OCI-M2 (cell line): Measurements from ENCODE around the gene PLSCR3.
"Not testable (repeated sequence)": the region's sequence is repeated elsewhere in the genome, so short reads cannot be mapped to it uniquely, and the experiment has no call there.

Experiments
- DNase-seq: peaks from one replicate; lab custom pipeline; 2025; ENCODE audit not compliant: unreplicated experiment; lab: John Stamatoyannopoulos, UW

The PLSCR3 gene

DNA sequence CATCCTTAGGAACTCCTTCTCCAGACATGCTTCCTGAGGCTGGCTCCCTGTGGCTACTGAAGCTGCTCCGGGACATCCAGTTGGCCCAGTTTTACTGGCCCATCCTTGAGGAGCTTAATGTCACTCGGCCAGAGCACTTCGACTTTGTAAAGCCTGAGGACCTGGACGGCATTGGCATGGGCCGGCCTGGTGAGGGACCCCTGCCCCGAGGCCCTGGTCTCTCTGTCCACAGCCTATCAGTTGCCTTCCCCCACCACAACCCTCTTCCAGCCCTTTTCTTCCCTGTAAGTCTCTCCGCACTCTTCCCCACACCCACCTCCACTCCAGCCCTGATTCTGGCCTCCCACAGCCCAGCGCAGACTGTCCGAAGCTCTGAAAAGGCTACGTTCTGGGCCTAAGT is 11.4 kb downstream of the PLSCR3 start:
- no peak for DNase-seq

DNA sequence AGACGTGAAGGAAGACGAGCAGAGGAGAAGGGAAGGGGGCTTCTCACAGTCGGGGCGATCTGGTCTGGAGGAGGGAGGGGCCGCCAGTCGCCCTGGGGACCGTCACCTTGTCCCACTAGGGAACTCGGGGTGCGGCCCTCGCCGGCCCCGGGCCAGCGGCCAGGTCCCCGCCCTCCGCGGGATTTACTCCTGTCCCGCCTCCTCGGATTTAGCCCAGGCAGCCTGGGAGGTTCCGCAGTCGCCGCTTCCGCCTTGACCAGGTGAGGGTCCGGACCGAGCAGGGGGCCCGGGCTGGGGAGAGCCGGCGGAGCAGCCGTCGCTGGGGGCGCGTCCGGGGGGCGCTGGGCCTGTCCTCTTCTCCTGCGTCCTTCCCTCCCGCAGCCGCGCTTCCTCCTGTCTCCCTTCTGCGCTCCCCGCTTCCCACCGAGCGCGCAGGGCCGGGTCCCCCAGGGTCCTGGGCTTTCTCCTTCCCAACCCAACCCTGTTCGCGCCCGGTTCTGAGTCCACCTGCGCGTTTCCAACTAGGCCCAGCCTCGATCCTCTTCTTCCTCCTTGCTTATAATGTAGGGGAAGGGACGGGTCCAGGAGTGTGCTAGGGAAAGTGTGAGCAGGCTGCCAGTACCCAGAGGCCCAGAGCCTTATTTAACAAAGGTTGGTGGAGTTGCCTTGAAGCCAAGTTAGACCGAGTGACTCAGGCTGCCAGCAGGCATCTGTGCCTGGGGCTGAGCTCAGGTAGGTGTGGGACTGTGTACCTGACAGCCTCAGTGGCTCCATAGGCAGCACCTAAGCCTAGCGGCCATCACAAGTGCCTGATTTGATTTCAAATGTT is 13.3 kb downstream of the PLSCR3 start, which contains the start of gene TNK1:
TNK1 (plus strand) TSS at position 235 of the 829 bp plus-strand sequence. CDS start 1,838 bp downstream, outside the sequence.
- DNase-seq: no peak

DNA sequence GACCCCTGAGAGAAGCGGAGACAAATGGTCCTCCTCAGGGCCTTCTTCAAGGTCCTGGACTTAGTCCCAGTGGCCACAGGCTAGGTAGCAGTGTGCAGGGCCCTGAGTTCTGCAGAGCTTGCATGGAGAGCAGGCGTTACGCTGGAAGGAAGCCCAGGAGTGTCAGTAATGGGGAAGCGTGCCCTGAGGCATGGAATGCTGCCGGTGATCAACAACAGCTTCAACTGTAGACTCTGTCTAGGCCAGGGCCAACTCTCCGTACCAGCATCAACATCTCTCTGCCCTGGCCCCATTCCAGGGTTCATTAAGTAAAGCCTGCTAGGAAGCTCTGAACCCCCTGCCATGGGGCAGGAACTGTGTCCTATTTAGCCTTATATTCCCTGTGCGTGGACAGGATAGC is 14.0 kb downstream of the PLSCR3 start:
- DNase-seq: no peak

DNA sequence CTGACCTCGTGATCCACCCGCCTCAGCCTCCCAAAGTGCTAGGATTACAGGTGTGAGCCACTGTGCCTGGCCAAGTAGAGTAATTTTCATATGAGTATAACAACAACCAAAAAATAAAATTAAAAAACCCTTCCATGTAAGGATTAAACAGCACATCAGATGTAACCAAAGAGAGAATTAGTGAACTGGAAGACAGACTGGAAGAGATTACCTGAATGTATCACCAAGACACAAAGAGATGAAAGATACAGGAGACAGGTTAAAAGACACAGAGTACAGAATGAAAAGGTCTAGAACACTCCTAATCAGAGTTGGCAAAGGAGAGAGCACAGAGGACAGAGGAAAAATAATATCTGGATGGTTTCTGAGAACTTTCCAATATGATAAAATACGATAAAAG is 15.2 kb downstream of the PLSCR3 start:
- no peak for DNase-seq

GRCh38 chr17:7374353-7374752 is 20.0 kb downstream of the PLSCR3 start:
- no peak for DNase-seq

DNA sequence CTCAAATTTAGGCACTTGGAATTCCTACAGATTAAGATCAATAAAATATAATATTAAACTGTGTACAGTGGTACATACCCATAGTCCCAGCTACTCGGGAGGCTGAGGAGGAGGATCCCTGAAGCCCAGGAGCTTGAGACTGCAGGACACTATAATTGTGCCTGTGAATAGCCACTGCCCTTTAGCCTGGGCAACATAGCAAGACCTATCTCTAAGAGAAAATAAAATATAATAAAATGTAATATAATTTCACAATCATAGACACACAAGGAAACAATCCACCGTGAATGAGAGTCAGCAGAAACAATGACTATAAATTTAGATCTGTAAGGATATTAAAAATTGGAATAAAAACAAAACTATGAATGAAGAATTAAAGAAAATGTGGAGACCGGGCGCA is 23.5 kb downstream of the PLSCR3 start:
- no peak for DNase-seq

GRCh38 chr17:7369825-7370224 is 24.5 kb downstream of the PLSCR3 start:
- DNase-seq: no peak

GRCh38 chr17:7368599-7368994 is 25.7 kb downstream of the PLSCR3 start:
- DNase-seq: not testable (repeated sequence)

DNA sequence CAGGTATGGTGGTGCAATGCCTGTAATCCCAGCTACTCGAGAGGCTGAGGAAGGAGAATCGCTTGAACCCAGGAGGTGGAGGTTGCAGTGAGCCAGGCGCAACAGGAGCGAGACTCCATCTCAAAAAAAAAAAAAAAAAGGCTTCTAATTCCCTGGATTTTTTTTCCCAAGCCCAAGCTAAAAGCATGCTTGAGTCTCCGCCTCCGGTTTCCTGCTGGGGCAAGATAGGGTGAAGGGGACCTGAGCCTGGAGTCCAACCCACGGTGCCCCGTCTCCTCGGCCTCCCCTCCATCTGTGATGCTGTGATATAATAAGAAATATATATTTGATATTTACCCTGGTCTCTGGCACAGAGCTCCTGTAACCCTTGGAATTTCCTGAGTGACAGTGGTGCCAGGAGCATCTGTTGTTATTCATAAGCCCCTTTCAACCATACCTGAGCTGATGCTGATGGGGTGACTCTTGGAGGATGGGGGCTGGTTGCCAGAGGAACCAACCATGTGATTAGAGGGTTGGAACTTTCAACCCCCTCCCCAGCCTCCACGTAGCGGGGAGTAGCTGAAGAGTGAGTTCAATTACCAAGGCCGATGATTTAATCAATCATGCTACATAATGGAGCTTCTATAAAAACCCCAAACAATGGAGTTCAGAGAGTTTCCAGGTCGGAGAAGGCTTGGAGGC is 26.3 kb downstream of the PLSCR3 start:
- DNase-seq: no peak

DNA sequence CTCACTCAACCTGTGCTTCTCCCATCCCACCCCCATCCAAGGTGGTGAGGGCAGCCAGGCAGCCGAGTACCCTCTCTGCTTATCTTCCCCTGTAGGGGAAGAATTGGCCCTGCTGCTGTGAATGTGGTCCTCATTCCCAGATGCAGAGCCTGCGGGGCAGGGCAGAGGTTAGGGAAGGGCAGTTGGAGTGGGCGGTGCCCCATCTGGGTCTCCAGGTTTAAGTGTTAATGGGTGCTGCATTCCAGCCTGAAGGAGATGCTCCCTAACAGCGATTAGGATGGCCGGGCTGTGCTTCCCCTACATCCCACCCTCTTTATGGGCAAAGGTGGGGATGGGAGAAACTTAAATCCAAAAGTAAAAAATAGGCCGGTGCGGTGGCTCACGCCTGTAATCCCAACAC is 27.2 kb downstream of the PLSCR3 start:
- no peak for DNase-seq

GRCh38 chr17:7365963-7366362 is 28.4 kb downstream of the PLSCR3 start:
- DNase-seq: not testable (repeated sequence)

DNA sequence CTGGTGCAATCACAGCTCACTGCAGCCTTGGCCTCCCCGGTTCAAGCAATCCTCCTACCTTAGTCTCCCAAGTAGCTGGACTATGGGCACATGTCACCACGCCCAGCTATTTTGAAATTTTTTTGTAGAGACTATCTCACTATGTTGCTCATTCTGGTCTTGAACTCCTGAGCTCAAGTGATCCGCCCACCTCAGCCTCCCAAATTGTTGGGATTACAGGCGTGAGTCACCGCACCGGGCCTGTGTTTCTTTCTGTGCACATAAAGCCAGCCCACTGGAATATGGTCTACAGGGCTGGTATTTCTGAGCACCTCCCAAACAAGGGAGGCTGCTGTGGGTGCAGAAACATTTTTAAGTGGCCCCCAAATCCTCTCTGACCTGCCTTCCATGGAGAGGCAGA is 31.0 kb downstream of the PLSCR3 start:
- DNase-seq: no peak

- no peak for DNase-seq
These were observed 32.4 kb downstream of the PLSCR3 start for GRCh38 chr17:7361906-7362305.

DNA sequence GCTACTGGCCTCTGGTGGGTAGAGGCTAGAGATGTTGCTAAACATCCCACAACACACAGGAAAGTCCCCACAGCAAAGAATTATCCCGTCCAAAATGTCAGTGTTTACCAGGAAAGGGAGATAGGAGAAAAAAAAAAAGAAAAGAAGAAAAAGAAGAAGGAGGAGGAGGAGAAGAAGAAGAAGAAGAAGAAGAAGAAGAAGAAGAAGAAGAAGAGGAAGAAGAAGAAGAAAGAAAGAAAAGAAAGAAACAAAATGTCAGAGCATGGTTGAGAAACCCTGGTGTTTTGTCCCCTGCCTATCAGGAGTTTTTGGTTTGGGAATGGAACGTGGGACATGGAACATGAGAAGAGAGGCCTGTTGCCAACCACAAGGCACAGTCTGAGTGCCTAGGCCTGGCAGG is 36.9 kb downstream of the PLSCR3 start:
- DNase-seq: no peak

DNA sequence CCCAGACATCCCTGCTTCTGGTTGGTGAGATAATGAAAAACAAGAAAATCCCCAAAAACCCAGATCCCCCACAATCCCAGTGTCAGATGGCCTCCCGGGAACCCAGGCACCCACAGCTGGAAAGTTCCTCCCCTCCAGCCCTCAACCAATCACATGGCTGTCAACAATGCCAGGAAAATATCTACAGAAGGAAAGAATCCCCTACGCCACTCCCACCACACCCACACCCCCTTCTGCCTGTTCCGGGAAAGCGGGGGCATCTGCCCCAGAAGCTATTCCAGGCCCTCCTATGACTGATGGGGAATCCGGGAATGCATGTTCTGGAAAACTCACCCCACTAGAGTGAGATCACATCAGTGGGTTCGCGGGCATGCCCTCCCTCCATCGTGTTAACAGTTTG is 37.6 kb downstream of the PLSCR3 start:
- DNase-seq: no peak

- DNase-seq: peak; percentile 18
These were observed 38.2 kb downstream of the PLSCR3 start for GRCh38 chr17:7356072-7356549.

- no peak for DNase-seq
These were observed 38.8 kb downstream of the PLSCR3 start for GRCh38 chr17:7355573-7355972.

- no peak for DNase-seq
These were observed 39.3 kb downstream of the PLSCR3 start, which contains the start of gene TMEM95 for GRCh38 chr17:7355053-7355452. Gene TMEM95, plus strand, starts transcription at chr17:7355156. Its CDS starts 49 bp downstream, at chr17:7355205.

- DNase-seq: no peak
These were observed 40.0 kb downstream of the PLSCR3 start for GRCh38 chr17:7354262-7354843.

DNA sequence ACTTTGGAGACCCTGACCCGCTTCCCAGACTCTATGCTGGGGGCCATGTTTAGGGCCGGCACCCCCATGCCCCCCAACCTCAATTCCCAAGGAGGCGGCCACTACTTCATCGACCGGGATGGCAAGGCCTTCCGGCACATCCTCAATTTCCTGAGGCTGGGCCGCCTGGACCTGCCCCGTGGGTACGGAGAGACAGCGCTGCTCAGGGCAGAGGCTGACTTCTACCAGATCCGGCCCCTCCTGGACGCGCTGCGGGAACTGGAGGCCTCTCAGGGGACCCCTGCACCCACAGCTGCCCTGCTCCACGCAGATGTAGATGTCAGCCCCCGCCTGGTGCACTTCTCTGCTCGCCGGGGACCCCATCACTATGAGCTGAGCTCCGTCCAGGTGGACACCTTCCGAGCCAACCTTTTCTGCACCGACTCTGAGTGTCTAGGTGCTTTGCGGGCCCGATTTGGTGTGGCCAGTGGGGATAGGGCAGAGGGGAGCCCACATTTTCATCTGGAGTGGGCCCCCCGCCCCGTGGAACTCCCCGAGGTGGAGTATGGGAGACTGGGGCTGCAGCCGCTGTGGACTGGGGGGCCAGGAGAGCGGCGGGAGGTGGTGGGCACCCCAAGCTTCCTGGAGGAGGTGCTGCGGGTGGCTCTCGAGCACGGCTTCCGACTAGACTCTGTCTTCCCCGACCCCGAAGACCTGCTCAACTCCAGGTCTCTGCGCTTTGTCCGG is 41.3 kb downstream of the PLSCR3 start:
- no peak for DNase-seq

DNA sequence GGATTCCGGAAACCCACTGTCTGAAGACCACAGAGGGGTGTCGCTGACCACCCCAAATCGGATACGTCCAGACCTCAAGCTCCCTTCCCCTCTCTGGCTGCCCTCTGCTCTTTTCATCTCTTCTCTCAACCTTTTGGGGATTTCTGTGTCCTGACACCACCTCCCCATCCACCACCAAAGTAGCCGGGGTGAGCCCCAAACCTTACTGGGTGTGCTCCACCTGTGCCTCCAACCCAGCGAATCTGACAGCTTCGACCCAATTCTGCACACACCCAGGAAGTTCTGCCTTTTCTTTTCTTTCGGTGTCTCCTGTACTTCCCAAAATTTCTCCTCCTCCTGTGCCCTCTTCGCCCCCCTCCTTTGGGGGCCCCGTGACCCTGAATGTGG is 41.8 kb downstream of the PLSCR3 start:
- no peak for DNase-seq
